ENCODE results near the gene CNTN5.
"Not testable (repeated sequence)": the region's sequence is repeated elsewhere in the genome, so short reads cannot be mapped to it uniquely, and the experiment has no call there.

CNTN5 gene

GRCh38 chr11:99279266-99279665 is 258.5 kb downstream of the CNTN5 start:
- no peak for DNase-seq

DNA sequence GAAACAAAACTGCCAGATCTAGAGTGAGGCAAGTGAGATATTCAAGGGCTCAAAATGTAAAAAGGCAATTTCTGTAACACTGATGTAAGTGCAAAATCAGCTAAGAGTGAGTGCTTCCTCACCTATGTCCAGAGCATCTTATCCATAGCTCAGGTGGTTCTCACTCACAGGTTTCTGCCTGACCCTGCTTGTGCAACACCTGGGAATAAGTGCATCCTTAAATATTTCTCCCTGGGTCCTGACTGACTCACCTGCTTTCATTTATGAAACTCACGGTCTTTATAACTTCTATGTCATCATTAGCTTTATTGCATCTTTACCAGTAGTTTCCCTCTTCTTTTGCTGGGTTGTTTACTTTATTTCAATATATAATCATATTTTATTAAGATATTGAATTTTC is 260.6 kb downstream of the CNTN5 start:
- DNase-seq: no peak

DNA sequence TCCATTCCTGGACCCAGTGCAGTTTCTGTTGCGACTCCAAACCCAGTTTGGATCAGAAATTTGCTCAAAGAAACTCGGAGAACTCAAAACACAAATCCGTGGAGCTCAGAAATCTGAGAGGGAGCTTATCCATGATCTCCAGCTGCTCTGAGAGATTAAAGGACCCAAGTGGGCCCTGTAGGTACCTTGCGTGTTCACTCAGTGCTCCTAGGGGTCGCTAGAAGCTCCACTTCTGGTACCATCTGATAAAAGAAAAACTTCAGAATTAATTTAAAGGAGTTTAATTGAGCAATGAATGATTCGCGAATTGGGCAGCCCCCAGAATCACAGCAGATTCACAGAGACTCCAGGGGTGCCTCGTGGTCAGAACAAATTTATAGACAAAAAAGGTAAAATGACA is 277.2 kb downstream of the CNTN5 start:
- DNase-seq: not testable (repeated sequence)

DNA sequence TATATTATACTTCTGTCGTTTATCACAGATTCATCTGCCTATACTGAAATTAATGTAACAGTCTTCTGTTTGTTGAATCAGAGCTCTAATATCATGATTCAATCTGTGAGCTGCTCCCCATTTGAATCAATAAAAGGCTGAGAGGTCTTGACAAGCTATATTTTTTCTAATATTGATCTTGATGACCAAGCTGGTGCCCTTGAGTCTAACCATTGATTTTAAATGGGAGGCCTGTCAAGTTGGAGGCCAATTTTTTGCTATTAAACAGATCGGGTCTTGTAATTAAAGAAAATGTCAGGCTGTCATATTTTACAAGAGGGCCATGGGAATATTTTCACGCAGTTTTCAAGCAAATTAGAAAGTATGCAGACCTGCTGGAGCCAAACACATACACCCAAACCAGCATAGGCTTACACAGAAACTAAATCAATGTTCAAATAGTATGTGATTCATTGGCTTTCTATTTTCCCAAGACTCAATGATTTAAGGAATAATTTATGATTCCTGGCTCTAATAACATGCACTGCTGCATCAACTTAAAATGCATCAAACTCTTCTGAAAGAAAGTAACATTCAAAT is 286.9 kb downstream of the CNTN5 start:
- no peak for DNase-seq

- DNase-seq: no peak
Measured at GRCh38 chr11:99311870-99312269, 291.1 kb downstream of the CNTN5 start.

DNA sequence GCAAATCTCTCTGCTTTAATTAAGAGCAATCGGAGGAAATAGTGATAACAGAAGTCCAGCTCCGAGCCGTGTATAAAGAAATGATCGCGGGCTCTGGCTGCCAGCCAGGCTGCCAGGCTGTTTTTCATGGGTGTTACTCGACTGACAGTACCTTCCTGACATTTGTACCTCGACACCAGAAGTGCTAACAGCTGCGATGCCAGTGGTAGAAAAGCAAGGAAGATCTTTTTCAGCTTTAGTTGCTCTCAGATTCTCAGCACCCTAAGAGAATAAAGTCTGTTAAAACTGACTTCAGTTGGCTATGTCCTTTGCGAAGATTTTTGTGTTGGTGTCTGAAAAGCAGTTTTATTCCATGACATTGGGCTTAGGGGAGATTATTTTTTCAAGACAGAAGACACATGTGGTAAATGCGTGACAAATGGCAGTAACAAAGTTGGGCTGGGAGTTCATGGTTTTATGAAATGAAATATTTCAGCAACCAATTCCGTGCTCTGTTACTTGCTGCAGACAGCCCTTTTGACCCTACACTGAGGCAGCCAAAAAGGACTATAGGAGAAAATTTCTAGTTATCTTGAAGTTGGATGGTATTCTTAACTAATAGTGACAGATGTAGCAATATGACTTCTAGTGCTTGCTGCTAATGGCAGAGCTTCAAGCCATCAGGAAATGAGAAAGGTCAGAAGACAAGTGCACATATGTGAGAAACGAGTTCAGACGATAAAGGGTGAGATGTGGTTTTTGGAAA is 296.2 kb downstream of the CNTN5 start:
- DNase-seq: no peak

DNA sequence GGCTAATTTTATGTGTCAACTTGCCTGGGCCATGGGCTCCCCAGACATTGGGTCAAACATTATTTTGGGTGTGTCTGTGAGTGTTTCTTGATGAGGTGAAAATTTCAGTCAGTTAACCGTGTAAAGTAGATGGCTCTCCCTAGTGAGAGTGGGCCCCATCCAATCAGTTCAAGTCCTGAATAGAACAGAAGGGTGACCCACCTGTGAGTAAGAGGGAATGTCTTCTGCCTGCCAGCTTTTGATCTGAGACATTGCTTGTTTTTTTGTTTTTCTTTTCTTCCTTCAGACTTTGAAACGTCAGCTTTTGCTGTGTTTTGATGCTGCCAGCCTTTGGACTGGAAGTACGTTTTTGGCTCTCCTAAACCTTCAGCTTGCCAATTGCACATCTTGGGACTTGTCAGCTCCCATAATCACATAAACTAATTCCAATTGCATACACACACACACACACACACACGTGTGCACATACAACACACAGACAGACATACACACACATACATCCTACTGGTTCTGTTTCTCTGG is 300.1 kb downstream of the CNTN5 start:
- DNase-seq: no peak

GRCh38 chr11:99325847-99326246 is 305.1 kb downstream of the CNTN5 start:
- DNase-seq: peak; percentile 82

DNA sequence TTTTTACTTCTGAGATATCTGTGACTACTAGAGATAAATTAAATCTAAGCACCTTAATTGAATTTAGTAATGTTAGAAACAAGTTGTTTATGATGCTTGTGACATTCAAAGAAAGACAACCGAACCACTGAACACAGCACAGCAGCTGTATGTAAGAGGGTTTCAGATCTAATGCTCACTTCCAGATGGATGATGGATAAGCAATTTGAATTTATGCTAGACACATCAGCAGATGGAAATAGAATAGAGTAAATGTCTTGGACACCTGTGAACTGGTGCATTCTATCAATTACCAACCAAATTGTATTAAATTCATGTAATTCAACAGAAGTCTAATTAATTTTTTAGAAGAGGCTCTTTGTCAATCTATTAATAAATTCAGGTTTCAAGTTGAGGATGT is 306.3 kb downstream of the CNTN5 start:
- no peak for DNase-seq

DNA sequence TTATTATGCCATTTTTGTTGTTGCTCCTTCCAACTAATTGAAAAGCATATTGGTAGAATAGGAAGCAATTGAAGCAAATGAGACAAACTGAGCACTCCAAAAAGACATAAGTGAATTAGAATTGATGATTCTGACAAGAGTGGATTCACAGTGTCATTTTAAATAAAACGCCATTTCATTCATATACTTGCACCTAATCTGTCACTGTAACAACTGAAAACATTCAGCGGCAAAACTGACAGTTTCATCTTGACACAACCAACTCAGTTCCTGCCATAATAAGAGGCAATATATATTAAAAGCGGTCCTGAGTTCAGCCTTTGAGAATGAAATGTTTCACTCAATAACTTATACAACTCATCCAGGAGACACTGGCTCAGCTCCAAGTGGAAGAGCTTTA is 306.8 kb downstream of the CNTN5 start:
- DNase-seq: no peak

GRCh38 chr11:99333621-99334020 is 312.9 kb downstream of the CNTN5 start:
- no peak for DNase-seq

DNA sequence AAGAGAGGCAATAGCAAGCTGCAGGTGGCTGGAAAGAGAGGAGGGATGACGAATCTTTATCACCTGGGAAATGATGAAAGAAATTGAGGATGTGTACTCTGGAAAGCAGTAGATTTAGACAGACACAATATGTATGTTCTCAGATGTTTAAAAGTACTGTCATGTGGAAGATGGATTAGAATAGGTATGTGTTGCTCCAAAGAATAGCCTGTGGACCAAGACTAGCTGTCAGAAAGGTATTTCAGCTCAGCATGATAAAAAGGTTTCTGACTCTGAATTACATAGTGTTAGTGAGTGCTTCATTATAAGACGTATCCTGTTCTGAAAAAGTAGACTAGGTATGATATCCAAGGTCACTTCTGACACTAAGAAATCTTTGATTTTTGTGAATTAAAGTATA is 322.4 kb downstream of the CNTN5 start:
- no peak for DNase-seq

- no peak for DNase-seq
Measured at GRCh38 chr11:99349151-99349673, 328.5 kb downstream of the CNTN5 start.

DNA sequence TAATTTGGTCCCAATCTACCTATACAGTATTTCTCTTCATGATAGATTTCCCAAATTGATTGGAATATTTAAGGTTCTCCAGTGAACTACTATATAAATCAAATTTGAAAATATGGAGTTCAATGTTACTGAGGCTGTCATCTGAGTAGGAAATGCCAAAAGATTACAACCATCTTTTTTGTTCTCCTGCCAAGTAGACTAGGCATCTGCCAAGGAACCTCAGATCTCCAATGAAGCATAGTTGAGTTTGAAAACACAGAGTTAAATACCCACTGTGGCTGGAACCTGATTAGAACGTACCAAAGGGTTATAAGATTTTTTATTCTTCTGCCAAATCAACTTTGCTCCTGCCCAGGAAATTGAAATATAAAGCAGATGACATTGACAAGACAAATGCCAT is 330.9 kb downstream of the CNTN5 start:
- no peak for DNase-seq

DNA sequence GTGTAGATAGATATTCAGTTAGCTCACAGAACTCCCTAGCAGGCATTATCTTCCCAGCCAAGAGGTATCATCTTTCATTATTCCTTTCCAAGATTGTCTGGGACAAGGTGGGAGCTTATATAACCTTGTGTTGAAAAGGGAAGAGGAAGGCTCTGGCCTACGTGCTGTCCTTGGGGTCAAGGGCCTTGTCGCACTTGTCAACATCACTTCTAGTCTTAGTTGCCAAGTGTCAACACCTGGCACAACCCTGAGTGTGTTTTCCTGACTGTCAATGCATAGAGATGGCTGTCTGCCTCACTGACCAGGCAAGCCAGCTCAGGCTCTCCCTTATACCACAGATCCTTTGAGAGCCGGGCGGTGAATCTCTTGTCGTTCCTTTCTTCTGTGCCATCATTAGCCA is 331.9 kb downstream of the CNTN5 start:
- DNase-seq: no peak

- DNase-seq: no peak
Measured at GRCh38 chr11:99366546-99366945, 345.8 kb downstream of the CNTN5 start.

DNA sequence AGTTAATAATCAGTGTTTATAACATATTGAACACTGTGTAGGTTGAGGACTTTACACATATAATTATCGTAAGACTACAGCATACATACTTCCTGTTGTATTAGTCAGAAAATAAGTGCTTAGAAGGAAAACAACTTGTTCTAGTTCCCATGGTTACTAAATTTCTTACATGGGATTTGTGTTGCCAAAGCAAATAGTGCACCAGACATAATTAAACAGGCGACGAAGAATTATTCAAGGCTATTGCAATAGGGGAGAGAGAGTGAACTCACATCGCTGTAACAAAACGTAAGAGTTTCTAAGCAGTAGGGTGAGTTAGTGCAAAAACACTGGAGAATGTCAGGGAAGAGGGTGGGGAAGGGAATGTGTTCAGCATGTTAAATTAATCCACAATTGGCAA is 347.8 kb downstream of the CNTN5 start:
- no peak for DNase-seq

DNA sequence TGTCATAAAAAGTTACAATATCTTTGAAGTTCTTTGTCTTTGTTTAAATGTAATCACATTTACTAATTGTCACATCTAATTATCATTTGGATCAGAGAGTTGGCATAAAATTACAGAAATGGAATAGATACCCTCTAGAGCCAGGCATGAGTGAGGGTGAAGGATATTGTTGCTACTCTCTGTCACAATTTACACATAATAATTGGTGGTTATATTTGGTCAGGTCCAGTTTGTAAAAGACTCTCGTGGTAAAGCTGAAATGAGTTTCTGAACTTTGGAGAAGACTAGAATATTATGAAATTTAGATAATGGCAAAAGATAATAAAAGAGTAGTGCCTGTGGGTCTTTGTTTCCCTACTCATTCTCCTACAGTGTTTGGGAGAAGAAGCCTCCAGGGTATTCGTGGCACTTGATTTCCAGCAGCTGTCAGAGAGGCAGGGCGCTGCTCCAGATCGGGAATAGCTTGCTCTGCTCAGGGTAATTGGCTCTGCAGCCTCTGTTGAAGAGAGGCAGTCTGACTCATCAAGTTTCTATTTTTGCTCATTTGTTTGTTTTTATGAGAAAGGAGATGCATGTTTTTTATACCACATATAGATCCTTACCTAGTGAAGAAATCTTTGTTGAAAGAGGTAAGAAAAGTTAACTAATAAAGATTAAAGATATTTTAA is 349.9 kb downstream of the CNTN5 start:
- DNase-seq: no peak

- DNase-seq: no peak
Measured at GRCh38 chr11:99371257-99371656, 350.5 kb downstream of the CNTN5 start.

DNA sequence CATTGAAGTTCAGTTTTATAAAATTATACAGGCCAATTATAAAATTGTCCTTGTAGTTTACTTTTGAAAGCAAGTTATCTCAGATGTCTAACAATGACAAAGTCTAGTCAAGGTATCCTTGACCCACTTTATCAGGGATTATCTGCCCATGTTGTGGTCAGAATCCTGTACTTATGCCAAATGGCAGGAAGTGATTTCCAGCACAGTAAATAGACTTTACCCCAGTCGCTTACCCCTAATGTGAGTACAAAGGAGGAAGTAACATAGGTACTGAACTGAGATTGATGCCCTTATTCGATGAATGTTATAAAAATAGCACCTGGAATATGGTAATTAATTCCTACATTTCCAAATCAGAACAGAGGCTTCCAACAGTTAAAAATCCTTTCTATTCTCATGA is 355.7 kb downstream of the CNTN5 start:
- no peak for DNase-seq

DNA sequence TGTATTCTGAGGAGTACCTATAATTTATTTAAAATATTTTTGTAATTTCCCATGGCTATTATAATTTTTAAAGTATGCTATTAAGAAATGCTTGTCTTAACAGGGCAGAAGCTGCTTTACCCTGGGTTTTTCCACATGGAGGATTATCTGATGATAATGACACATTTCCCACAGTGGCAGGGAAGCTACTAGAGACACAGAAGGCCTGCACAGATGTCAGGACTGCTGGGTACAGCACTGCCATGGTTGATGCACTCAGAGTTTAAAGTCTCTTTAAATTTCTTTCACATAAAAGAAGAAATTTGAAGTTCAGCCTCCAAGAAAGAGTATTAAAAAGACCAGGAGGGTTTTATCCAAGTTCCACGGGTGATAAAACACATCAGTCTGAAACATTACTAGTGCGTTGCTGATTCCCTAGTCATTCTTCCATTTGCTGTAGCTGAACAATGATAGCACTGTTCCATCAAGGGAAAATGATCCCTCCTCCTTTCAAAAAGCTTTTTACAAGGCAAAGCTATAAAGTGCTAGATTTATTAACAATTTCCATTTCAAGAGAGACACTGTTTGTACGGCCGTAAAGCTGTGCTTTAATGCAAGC is 363.0 kb downstream of the CNTN5 start:
- DNase-seq: no peak

DNA sequence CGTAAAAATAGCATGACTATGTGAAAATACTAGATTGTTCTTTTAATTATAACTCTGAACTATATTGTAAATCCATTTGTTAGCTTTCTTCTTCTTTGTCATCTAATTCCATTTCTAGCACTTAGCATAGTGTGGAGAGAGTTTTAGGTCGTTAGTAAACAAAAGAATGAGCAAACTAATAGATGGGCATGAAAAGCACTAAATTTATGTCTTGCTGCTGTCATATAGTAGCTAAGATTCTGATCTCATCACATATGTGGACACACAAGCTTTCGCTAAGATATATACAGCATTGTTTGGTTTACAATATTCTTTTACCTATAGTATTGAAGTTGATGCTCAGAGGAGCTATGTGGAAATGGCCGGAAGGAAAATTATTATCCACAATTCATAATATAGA is 370.5 kb downstream of the CNTN5 start:
- no peak for DNase-seq

- no peak for DNase-seq
Measured at GRCh38 chr11:99406345-99406744, 385.6 kb downstream of the CNTN5 start.

GRCh38 chr11:99410636-99411035 is 389.9 kb downstream of the CNTN5 start:
- no peak for DNase-seq

All from MV-4-11 (cell line).